GM21360 (cell line): ENCODE results near the gene FAM193A.
"Not testable (repeated sequence)": the region's sequence is repeated elsewhere in the genome, so short reads cannot be mapped to it uniquely, and the experiment has no call there.

Source experiments
- ATAC-seq: cut with Tn5 transposase; IDR thresholded peaks from one replicate; pipeline ENCODE4 v1.9.1; 2021; ENCODE audit warnings: mild to moderate bottlenecking, moderate library complexity; ENCODE audit not compliant: unreplicated experiment

The FAM193A gene

GRCh38 chr4:2574009-2574408, 37.6 kb downstream of the FAM193A start:
- no peak for ATAC-seq

- ATAC-seq = no peak
Observed at GRCh38 chr4:2574863-2575262, 38.4 kb downstream of the FAM193A start.

- no peak for ATAC-seq
Observed at GRCh38 chr4:2576290-2576689, 39.8 kb downstream of the FAM193A start.

- no peak for ATAC-seq
Observed at GRCh38 chr4:2578106-2578505, 41.7 kb downstream of the FAM193A start.

GRCh38 chr4:2579910-2580309, 43.5 kb downstream of the FAM193A start:
- ATAC-seq = no peak

GRCh38 chr4:2583092-2583491, 46.6 kb downstream of the FAM193A start:
- ATAC-seq = no peak

GRCh38 chr4:2583517-2583916, 47.1 kb downstream of the FAM193A start:
- ATAC-seq = no peak

- no peak for ATAC-seq
Observed at GRCh38 chr4:2586502-2586901, 50.1 kb downstream of the FAM193A start.

GRCh38 chr4:2587213-2587823, 50.9 kb downstream of the FAM193A start:
- ATAC-seq = no peak

GRCh38 chr4:2588259-2588658, 51.8 kb downstream of the FAM193A start:
- ATAC-seq = no peak

- ATAC-seq = no peak
Observed at GRCh38 chr4:2591189-2591588, 54.7 kb downstream of the FAM193A start.

- not testable (repeated sequence) for ATAC-seq
Observed at GRCh38 chr4:2592014-2592413, 55.6 kb downstream of the FAM193A start.

GRCh38 chr4:2592572-2592971, 56.1 kb downstream of the FAM193A start:
- ATAC-seq = no peak

GRCh38 chr4:2593003-2593402, 56.6 kb downstream of the FAM193A start:
- no peak for ATAC-seq

GRCh38 chr4:2595436-2595835, 59.0 kb downstream of the FAM193A start:
- ATAC-seq = no peak

- ATAC-seq = no peak
Observed at GRCh38 chr4:2595952-2596552, 59.6 kb downstream of the FAM193A start.

- ATAC-seq = no peak
Observed at GRCh38 chr4:2596611-2597010, 60.2 kb downstream of the FAM193A start.

- ATAC-seq = peak; percentile 62
Observed at GRCh38 chr4:2598511-2599303, 62.3 kb downstream of the FAM193A start.

GRCh38 chr4:2599304-2599654, 62.8 kb downstream of the FAM193A start:
- no peak for ATAC-seq

GRCh38 chr4:2600878-2601277, 64.4 kb downstream of the FAM193A start:
- ATAC-seq = no peak

GRCh38 chr4:2604614-2605013, 68.2 kb downstream of the FAM193A start:
- ATAC-seq = no peak

GRCh38 chr4:2606960-2607506, 70.6 kb downstream of the FAM193A start:
- ATAC-seq = no peak
